Activated CD4-positive, alpha-beta memory T cell treated with anti-CD3 and anti-CD28 coated beads for 36 hours (primary cell): ENCODE results near the gene RAP1B. TPM values are rescaled to one million over a fixed set of nuclear protein-coding genes. Genes with fewer than 3 reads are reported as not detected.
A peak's percentile ranks its signal among the peaks of the same experiment; 100 is the strongest.
"Not testable (repeated sequence)": the region's sequence is repeated elsewhere in the genome, so short reads cannot be mapped to it uniquely, and the experiment has no call there.

Source experiments
- CTCF ChIA-PET: fragments of 350-600 bp; sonication (Branson Sonifier 250); formaldehyde crosslinking; loops from one replicate; lab custom pipeline; 2021; ENCODE audit warnings: antibody characterized with exemption, inconsistent platforms; lab: Charles Lee
- POLR2A ChIA-PET: fragments of 350-600 bp; sonication (Branson Sonifier 250); formaldehyde crosslinking; loops from one replicate; lab custom pipeline; 2021; ENCODE audit warnings: antibody characterized with exemption; lab: Charles Lee
- DNase-seq: peaks from one replicate; pipeline ENCODE4 v3.0.0-alpha.2; 2020
- H3K27ac Mint-ChIP-seq: one replicate; pipeline ENCODE4 v1.8.0; 2021; ENCODE audit warnings: mixed read lengths
- H3K27me3 Mint-ChIP-seq: one replicate; pipeline ENCODE4 v1.8.0; 2021; ENCODE audit warnings: mixed read lengths
- H3K36me3 Mint-ChIP-seq: one replicate; pipeline ENCODE4 v1.8.0; 2021; ENCODE audit warnings: mixed read lengths
- H3K4me1 Mint-ChIP-seq: one replicate; pipeline ENCODE4 v1.8.0; 2021; ENCODE audit warnings: low read depth, mixed read lengths
- H3K4me3 Mint-ChIP-seq: one replicate; pipeline ENCODE4 v1.8.0; 2021; ENCODE audit warnings: mild to moderate bottlenecking, mixed read lengths
- H3K9me3 Mint-ChIP-seq: one replicate; pipeline ENCODE4 v1.8.0; 2021; ENCODE audit warnings: mixed read lengths
- intact Hi-C: fragments of 100-400 bp; cut with micrococcal nuclease; formaldehyde crosslinking; loops from one replicate; pipeline ENCODE4 v1.15.1; 2023
- total RNA-seq, 2 experiments: library from RNA; stranded (reverse); gene quantifications; one replicate each; pipeline ENCODE4 v1.2.3, GENCODE V29; 2021

Gene RAP1B
- total RNA-seq, 2 experiments from 2014 or later, result 211 to 213 TPM

GRCh38 chr12:68667291-68667690 lies 56.6 kb downstream of the RAP1B start:
- Mint-ChIP-seq H3K9me3 (no peaks in the 10 kb centered on the region), H3K27ac (peak overlapping the region; percentile 7), H3K36me3 (peaks cover 6% of the 10 kb centered on the region), H3K4me1 (peaks cover 17% of the 10 kb centered on the region), H3K27me3 (no peaks in the 10 kb centered on the region), H3K4me3 (no peak overlapping the region)
- ChIA-PET CTCF (no interaction called here), POLR2A (no interaction called here)
- intact Hi-C loops, result no loop called here
- DNase-seq, result no peak

DNA sequence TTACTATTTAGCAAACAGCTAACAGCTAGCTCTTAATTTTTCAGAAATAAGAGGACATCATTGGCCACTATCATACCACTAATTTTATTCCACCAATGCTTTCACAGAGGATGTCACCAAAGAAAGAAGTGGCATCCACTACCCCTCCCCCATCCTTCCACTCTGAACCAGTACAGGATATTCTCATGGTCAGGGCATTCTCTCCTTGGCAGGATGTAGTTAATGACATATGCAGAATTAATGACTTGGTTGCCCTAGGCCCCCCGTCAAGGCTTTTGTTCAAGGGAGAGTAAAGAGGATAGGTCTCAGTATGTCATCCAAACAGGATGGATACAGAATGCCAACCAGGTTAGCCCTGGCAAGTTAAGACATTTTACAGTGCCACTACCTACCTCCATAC lies 57.2 kb downstream of the RAP1B start:
- H3K4me1 Mint-ChIP-seq, result peaks cover 17% of the 10 kb centered on the region
- no peaks in the 10 kb centered on the region for H3K27me3 Mint-ChIP-seq
- ChIA-PET CTCF (no interaction called here), POLR2A (no interaction called here)
- no peaks in the 10 kb centered on the region for H3K9me3 Mint-ChIP-seq
- H3K4me3 Mint-ChIP-seq, result no peak overlapping the region
- H3K27ac Mint-ChIP-seq, result peak overlapping the region; percentile 3
- DNase-seq, result no peak
- intact Hi-C loops, result no loop called here
- peaks cover 3% of the 10 kb centered on the region for H3K36me3 Mint-ChIP-seq

DNA sequence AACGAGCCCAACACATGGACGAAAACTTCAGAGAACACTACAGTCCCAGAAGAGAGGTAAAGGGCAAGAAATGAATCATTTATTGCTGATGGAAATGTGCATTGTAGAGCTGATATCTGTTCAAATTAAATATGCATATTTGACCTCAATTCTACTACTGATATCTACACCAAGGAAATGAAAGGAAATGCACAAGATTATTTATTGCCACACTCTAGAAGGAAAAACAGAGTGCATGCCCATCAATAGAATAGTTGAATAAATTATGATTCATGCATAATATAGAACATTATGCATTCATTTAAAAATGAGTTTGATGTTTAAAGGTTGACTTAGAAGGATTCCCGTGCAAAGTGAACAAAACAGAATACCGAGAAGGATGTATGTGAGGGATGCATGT lies 60.5 kb downstream of the RAP1B start:
- POLR2A ChIA-PET, result no interaction called here
- Mint-ChIP-seq H3K27me3 (no peaks in the 10 kb centered on the region), H3K9me3 (no peaks in the 10 kb centered on the region), H3K4me1 (peaks cover 39% of the 10 kb centered on the region), H3K36me3 (peaks cover 2% of the 10 kb centered on the region), H3K27ac (no peak overlapping the region), H3K4me3 (no peak overlapping the region)
- no peak for DNase-seq
- CTCF ChIA-PET, result interaction anchor here (1.2 kb wide), 1 partner anchor 17 kb away, joined by 3 read pairs; no protein-coding TSS in a partner anchor
- intact Hi-C loops, result no loop called here

DNA sequence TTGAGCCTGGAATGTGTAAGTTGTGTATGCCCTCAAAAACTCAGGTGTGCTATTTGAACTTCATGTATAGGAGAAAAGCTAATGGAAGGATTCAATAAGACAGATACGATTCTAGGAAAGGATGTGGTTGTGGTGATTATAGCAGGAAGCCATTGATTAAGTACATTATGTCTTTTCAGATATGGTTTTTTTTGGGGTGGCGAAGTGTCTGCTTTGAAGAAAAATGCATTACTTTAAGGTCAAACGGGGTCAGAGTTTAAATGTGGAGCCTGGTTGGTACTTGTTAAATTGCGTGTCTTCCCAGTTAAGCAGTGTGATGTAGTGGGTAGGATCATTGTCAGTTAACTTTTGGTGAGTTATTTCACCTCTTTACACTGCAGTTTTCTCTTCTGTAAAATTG lies 63.1 kb downstream of the RAP1B start:
- intact Hi-C loops, result no loop called here
- Mint-ChIP-seq H3K4me1 (peaks cover 33% of the 10 kb centered on the region), H3K27me3 (no peaks in the 10 kb centered on the region), H3K27ac (peak overlapping the region; percentile 78), H3K9me3 (no peaks in the 10 kb centered on the region), H3K4me3 (peak overlapping the region; percentile 38), H3K36me3 (no peaks in the 10 kb centered on the region)
- DNase-seq, result no peak
- POLR2A ChIA-PET, result no interaction called here
- CTCF ChIA-PET, result no interaction called here

GRCh38 chr12:68674376-68674775 lies 63.7 kb downstream of the RAP1B start:
- Mint-ChIP-seq H3K4me3 (no peak overlapping the region), H3K4me1 (peaks cover 33% of the 10 kb centered on the region)

DNA sequence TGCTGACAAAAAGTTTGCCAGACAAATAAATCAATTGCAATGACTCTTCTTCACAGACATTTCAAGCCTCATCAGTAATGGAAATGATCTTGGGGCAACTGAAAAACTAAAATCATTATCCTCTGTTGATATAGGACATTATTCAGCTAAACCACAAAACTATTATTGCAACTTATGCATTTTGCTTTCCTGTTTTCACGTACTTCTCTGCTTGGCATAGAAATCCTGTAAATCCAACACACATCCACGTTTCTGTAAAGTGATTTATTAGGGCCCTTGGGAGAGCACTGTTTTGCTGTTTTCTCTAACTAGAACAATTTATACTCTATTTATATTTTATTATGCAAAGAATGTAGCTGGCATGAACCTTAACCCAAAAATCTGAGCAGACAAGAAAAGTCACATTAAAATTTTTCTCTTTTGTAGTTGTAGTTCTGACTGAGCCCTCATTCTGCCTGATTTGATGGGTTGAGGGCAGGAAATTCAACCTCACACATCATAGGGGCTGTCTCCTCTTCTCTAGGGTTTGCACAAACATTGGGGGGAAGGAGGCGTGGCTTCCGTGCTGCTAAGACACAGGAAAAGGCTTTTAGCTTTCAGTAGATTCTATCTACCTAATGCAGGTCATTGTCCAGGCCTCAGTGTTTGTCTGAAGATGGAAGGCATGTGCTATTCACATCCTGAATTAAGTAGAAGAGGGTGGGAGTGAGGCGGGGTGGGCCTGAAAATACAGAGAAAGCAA lies 64.6 kb downstream of the RAP1B start:
- H3K9me3 Mint-ChIP-seq, result no peaks in the 10 kb centered on the region
- peak overlapping the region; percentile 89 for H3K27ac Mint-ChIP-seq
- H3K4me1 Mint-ChIP-seq, result peaks cover 33% of the 10 kb centered on the region
- H3K4me3 Mint-ChIP-seq, result peak overlapping the region; percentile 40
- ChIA-PET POLR2A (interaction anchor here (0.7 kb wide), 1 partner anchor 178 kb away, joined by 3 read pairs; no protein-coding TSS in a partner anchor), CTCF (interaction anchor here (0.9 to 1.0 kb wide), 2 partner anchors 317 to 358 kb away, joined by 3 to 4 read pairs; no protein-coding TSS in a partner anchor)
- no peaks in the 10 kb centered on the region for H3K36me3 Mint-ChIP-seq
- H3K27me3 Mint-ChIP-seq, result no peaks in the 10 kb centered on the region
- intact Hi-C loops, result loop anchor here (1.0 kb wide), 1 partner anchor 11 kb away; the partner anchor contains the start of gene NUP107
- peak; percentile 76 for DNase-seq

More at GRCh38 chr12:68674376-68674775, 63.7 kb downstream of the RAP1B start:
- CTCF ChIA-PET, result interaction anchor here (1.0 kb wide), 1 partner anchor 316 kb away, joined by 4 read pairs; no protein-coding TSS in a partner anchor
- Mint-ChIP-seq H3K9me3 (no peaks in the 10 kb centered on the region), H3K27me3 (no peaks in the 10 kb centered on the region), H3K36me3 (no peaks in the 10 kb centered on the region), H3K27ac (peak overlapping the region; percentile 78)
- POLR2A ChIA-PET, result no interaction called here
- DNase-seq, result no peak
- intact Hi-C loops, result no loop called here

GRCh38 chr12:68676854-68677253 lies 66.2 kb downstream of the RAP1B start:
- H3K4me3 Mint-ChIP-seq, POLR2A ChIA-PET, H3K27me3 Mint-ChIP-seq, H3K27ac Mint-ChIP-seq, H3K9me3 Mint-ChIP-seq, intact Hi-C loops, DNase-seq, H3K36me3 Mint-ChIP-seq: not testable (repeated sequence)
- CTCF ChIA-PET, result interaction anchor here (1.4 kb wide), 1 partner anchor 317 kb away, joined by 4 read pairs; no protein-coding TSS in a partner anchor
- peaks cover 26% of the 10 kb centered on the region for H3K4me1 Mint-ChIP-seq

GRCh38 chr12:68686262-68686594 lies 75.5 kb downstream of the RAP1B start:
- Mint-ChIP-seq H3K9me3 (no peaks in the 10 kb centered on the region), H3K4me3 (peak overlapping the region; percentile 98), H3K4me1 (peaks cover 30% of the 10 kb centered on the region), H3K36me3 (peaks cover 13% of the 10 kb centered on the region), H3K27ac (peak overlapping the region; percentile 96), H3K27me3 (no peaks in the 10 kb centered on the region)
- DNase-seq, result no peak
- ChIA-PET CTCF (interaction anchor here (2.1 kb wide), 1 partner anchor 329 kb away, joined by 5 read pairs; no protein-coding TSS in a partner anchor), POLR2A (no interaction called here)
- intact Hi-C loops, result loop anchor here (1.0 to 10.0 kb wide), 10 partner anchors 11 to 461 kb away; partner anchors contain the start of genes IL26, MDM1, MDM2 and SLC35E3

DNA sequence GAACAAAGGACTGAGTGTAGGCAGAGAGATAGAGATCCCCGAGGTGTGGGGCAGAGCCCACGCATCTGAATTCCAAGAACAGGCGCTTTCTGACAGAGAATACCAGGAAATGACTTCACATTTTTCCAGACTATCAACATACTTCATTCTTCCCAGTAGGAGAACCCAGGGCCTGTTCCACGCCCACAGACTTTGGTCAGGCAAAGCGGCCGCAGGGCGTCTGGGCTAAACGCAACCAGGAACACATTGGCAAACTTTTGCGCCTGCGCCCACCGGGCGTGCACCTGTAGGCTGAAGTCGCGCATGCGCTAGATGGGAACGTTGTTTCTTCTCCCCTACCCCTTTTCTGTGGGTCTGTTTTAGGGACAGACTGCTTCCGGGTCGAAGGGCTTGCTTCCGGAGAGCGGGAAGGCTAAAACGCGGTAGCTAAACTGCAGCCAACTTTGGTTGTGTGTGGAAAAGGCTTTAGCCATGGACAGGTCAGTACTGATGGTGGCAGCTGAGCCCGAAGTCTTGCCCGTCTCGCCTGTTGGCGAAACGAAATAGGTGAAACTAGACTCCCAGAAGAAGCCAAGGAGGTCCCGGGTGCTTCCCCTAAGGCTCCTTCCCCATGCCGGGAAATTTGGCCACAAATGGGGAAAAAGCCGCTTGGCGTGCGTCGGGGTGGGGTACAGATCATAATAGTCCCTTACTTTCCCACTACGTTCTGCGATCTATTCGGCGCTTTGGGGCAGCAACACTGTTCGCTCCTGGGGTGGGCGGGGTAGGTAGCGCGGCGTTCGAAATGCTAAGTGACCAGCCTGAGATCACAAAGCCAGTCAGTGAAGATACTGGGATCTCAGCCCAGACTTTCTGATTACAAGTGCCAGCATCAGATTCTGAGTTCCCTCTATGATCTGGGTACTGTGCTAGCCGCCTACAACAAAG lies 76.2 kb downstream of the RAP1B start, which contains the start of gene NUP107:
Gene NUP107, plus strand, starts transcription at position 384 of the 927 bp plus-strand sequence. Its CDS starts 88 bp downstream, at position 472.
- DNase-seq, result peak; percentile 98
- CTCF ChIA-PET, result interaction anchor here (0.6 to 2.1 kb wide), 2 partner anchors 133 to 330 kb away, joined by 4 to 5 read pairs; no protein-coding TSS in a partner anchor
- H3K27ac Mint-ChIP-seq, result peak within 1 kb of the TSS; percentile 96
- H3K4me1 Mint-ChIP-seq, result peaks cover 30% of the 10 kb centered on the region
- peaks cover 14% of the 10 kb centered on the region for H3K36me3 Mint-ChIP-seq
- POLR2A ChIA-PET, result interaction anchor here (1.2 kb wide), 1 partner anchor 357 kb away, joined by 3 read pairs; no protein-coding TSS in a partner anchor
- H3K9me3 Mint-ChIP-seq, result no peaks in the 10 kb centered on the region
- H3K4me3 Mint-ChIP-seq, result peak within 1 kb of the TSS; percentile 98
- intact Hi-C loops, result loop anchor here (1.0 to 10.0 kb wide), 11 partner anchors 12 to 462 kb away; partner anchors contain the start of genes IL26, MDM1, MDM2 and SLC35E3
- H3K27me3 Mint-ChIP-seq, result no peaks in the 10 kb centered on the region

DNA sequence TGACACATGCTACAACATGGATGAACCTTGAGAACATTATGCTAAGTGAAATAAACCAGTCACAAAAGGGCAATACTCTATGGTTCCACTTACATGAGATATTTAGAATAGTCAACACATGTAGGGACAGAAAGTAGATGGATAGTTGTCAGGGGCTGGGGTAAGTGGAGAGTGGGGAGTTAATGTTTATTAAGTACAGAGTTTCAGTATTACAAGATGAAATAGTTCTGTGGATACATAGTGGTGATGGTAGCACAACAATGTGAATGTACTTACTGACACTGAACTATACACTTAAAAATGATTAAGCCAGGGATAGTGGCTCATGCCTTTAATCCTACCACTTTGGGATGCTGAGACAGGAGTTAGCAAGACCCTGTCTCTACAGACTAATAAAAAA lies 84.8 kb downstream of the RAP1B start:
- Mint-ChIP-seq H3K27ac (no peak overlapping the region), H3K27me3 (no peaks in the 10 kb centered on the region), H3K4me1 (no peaks in the 10 kb centered on the region), H3K9me3 (no peaks in the 10 kb centered on the region), H3K4me3 (no peak overlapping the region), H3K36me3 (peaks cover 53% of the 10 kb centered on the region)
- intact Hi-C loops, result no loop called here
- CTCF ChIA-PET, result no interaction called here
- POLR2A ChIA-PET, result no interaction called here
- no peak for DNase-seq

GRCh38 chr12:68699486-68699885 lies 88.8 kb downstream of the RAP1B start:
- H3K27ac Mint-ChIP-seq, result no peak overlapping the region
- CTCF ChIA-PET, result no interaction called here

More at GRCh38 chr12:68699486-68699885, 88.8 kb downstream of the RAP1B start:
- Mint-ChIP-seq H3K36me3 (peaks cover 46% of the 10 kb centered on the region), H3K4me1 (no peaks in the 10 kb centered on the region), H3K27me3 (no peaks in the 10 kb centered on the region), H3K9me3 (no peaks in the 10 kb centered on the region), H3K4me3 (no peak overlapping the region)
- intact Hi-C loops, result no loop called here
- DNase-seq, result no peak
- POLR2A ChIA-PET, result no interaction called here
